Ovary (tissue), 9 donors: ENCODE measurements around the gene FASTK. TPM values are rescaled to one million over a fixed set of nuclear protein-coding genes. Genes with fewer than 3 reads are reported as not detected.
"Not testable (repeated sequence)": the region's sequence is repeated elsewhere in the genome, so short reads cannot be mapped to it uniquely, and the experiment has no call there.

Source experiments
- DNase-seq, 5 donors: peaks; one replicate each; pipeline ENCODE4 v3.0.0-alpha.2; 2019 to 2020
- H3K27ac ChIP-seq, 2 donors: fragments of 200-600 bp; one replicate each; pipeline versions ENCODE4 v1.5.1 to v1.8.0; 2019 to 2022
- H3K27me3 ChIP-seq: fragments of 200-600 bp; one replicate; pipeline ENCODE4 v1.8.0; 2022
- H3K36me3 ChIP-seq: fragments of 200-600 bp; sonication (generic); one replicate; pipeline ENCODE4 v1.5.1; 2019
- H3K4me1 ChIP-seq: one replicate; pipeline ENCODE4 v1.8.1; 2013; ENCODE audit warnings: mild to moderate bottlenecking, moderate library complexity; ENCODE audit not compliant: insufficient read depth
- H3K4me3 ChIP-seq: fragments of 200-600 bp; sonication (generic); one replicate; pipeline ENCODE4 v1.5.1; 2017
- H3K9me3 ChIP-seq, 2 donors: fragments of 200-600 bp in 1 of 2; sonication (generic) in 1 of 2; one replicate each; pipeline versions ENCODE4 v1.5.1 to v1.8.1; 2013 to 2019; ENCODE audit warnings: mild to moderate bottlenecking in 1 of 2, moderate library complexity in 1 of 2
- WGBS, 3 donors: extraction: QIAGEN DNeasy Blood & Tissue Kit in 1 of 3; methylation state at CpG; one replicate each; pipeline versions ENCODE4 v1.1.5 to v1.1.7; 2013 to 2017; 5-methylcytosine and 5-hydroxymethylcytosine counted together
- intact Hi-C, 4 donors: fragments of 100-400 bp; cut with DNase I; formaldehyde crosslinking; loops; one replicate each; pipeline versions ENCODE4 v1.11.0 to v1.15.1; 2022 to 2023
- polyA plus RNA-seq, 2 donors: library from polyadenylated mRNA; stranded (reverse); fragments of 200-250 nt in 1 of 2; fragments of 350-450 nt in 1 of 2; fragmentation: Illumina TruSeq in 1 of 2; extraction: RNeasy Lipid Tissue Mini Kit (QIAGEN cat#74804) in 1 of 2; gene quantifications; one replicate each; pipeline ENCODE4 v1.2.3, GENCODE V29; 2013 to 2014
- total RNA-seq, 7 donors: library from RNA; depleted of rRNA in 2 of 7; stranded (reverse); fragments of >200 nt in 2 of 7; fragmentation: NEBNext Ultra II Directional in 3 of 7; extraction: Animal tissue kit (Norgen Biotek cat#: 25700) in 3 of 7; gene quantifications; one replicate each; pipeline versions ENCODE4 v1.1.0 to v1.2.4, GENCODE V29; 2016 to 2023
- donor health status: DM: no; HTN: no; CAD: no; lungs with moderate emphysema.
- donor health status: DM: no; HTN: no; CAD: no.
- donor health status: Bipolar disorder and iron deficiency.
- donor health status: DM: yes; HTN: yes; CAD: no.
- donor health status: DM: no; HTN: no; CAD: no.
- donor health status: DM: yes; HTN: yes; CAD: no.

The FASTK gene
- total and polyA plus RNA-seq, 9 donors, result 5.4 to 95.2 (median 75.8) TPM

DNA sequence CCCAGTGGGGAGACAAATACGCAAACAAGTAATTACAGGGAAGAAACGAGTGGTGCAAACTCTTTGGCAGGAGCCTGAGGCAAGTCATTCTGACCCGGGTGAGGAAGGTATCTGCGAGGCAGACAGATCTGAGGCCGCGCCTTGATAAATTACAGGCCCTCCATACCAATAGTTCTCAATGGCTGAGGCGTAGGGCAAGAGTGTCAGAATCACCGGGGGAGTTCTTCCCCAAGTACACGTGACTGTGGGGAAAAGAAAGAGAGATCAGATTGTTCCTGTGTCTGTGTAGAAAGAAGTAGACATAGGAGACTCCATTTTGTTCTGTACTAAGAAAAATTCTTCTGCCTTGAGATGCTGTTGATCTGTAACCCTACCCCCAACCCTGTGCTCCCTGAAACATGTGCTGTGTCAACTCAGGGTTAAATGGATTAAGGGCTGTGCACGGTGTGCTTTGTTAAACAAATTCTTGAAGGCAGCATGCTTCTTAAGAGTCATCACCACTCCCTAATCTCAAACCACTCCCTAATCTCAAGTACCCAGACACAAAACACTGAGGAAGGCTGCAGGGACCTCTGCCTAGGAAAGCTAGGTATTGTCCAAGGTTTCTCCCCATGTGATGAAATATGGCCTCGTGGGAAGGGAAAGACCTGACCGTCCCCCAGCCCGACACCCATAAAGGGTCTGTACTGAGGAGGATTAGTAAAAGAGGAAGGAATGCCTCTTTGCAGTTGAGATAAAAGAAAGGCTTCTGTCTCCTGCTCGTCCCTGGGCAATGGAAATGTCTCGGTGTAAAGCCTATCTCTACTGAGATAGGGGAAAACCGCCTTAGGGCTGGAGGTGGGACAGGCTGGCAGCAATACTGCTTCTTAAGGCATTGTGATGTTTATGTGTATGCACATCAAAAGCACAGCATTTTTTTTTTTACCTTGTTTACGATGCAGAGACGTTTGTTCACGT, 53.6 kb downstream of the FASTK start:
- H3K9me3 ChIP-seq, H3K4me3 ChIP-seq, H3K27ac ChIP-seq, H3K27me3 ChIP-seq, H3K4me1 ChIP-seq, intact Hi-C loops, DNase-seq, H3K36me3 ChIP-seq: not testable (repeated sequence)
- WGBS, 3 donors, result 40 to 46% (median 43%) methylated on average over 19 of the region's 19 CpGs

Other genes with a start within 250 kb of the FASTK start
- under 1 TPM in 2 of 7 donors, not detected in 5; 0.26 to 0.95 TPM for gene AOC1, start 228.3 kb downstream of the FASTK start, total RNA-seq
- not detected for gene AOC1, start 228.3 kb downstream of the FASTK start, polyA plus RNA-seq
- 10 to 100 TPM in 2 of 7 donors, 1 to 10 TPM in 5; 2.0 to 26.3 (median 8.0) TPM for gene KCNH2, start 102.5 kb downstream of the FASTK start, total RNA-seq
- gene KCNH2, start 102.5 kb downstream of the FASTK start, polyA plus RNA-seq, result 1 to 10 TPM; 3.0 to 5.0 TPM
- 10 to 100 TPM in 1 of 7 donors, 1 to 10 TPM in 6; 2.9 to 26.0 (median 5.4) TPM for gene NOS3, start 89.8 kb downstream of the FASTK start, total RNA-seq
- gene NOS3, start 89.8 kb downstream of the FASTK start, polyA plus RNA-seq, result 1 to 10 TPM; 1.0 to 8.9 TPM
- gene ATG9B, start 56.3 kb downstream of the FASTK start, total RNA-seq, result 1 to 10 TPM in 1 of 7 donors, under 1 TPM in 6; 0.18 to 1.0 (median 0.40) TPM
- gene ATG9B, start 56.3 kb downstream of the FASTK start, polyA plus RNA-seq, result under 1 TPM; 0.03 to 0.19 TPM
- gene ABCB8, start 52.4 kb downstream of the FASTK start, total RNA-seq, result 10 to 100 TPM; 15.5 to 45.2 (median 29.1) TPM
- 10 to 100 TPM in 1 of 2 donors, 1 to 10 TPM in 1; 6.1 to 14.7 TPM for gene ABCB8, start 52.4 kb downstream of the FASTK start, polyA plus RNA-seq
- gene ASIC3, start 32.3 kb downstream of the FASTK start, total RNA-seq, result 1 to 10 TPM; 2.5 to 9.4 (median 4.5) TPM
- 1 to 10 TPM; 1.0 to 2.9 TPM for gene ASIC3, start 32.3 kb downstream of the FASTK start, polyA plus RNA-seq
- gene CDK5, start 22.9 kb downstream of the FASTK start, total RNA-seq, result 1 to 10 TPM; 2.7 to 5.9 (median 4.1) TPM
- 1 to 10 TPM; 3.8 to 9.4 TPM for gene CDK5, start 22.9 kb downstream of the FASTK start, polyA plus RNA-seq
- 100 to 1,000 TPM in 4 of 7 donors, 10 to 100 TPM in 3; 55.6 to 127 (median 108) TPM for gene SLC4A2, start 21.2 kb downstream of the FASTK start, total RNA-seq
- 10 to 100 TPM; 10.5 to 53.2 TPM for gene SLC4A2, start 21.2 kb downstream of the FASTK start, polyA plus RNA-seq
- gene TMUB1, start 2.7 kb upstream of the FASTK start, total RNA-seq, result 10 to 100 TPM; 19.0 to 40.3 (median 33.8) TPM
- 10 to 100 TPM in 1 of 2 donors, 1 to 10 TPM in 1; 1.9 to 28.8 TPM for gene TMUB1, start 2.7 kb upstream of the FASTK start, polyA plus RNA-seq
- gene AGAP3, start 5.7 kb upstream of the FASTK start, total RNA-seq, result 100 to 1,000 TPM in 4 of 7 donors, 10 to 100 TPM in 3; 58.7 to 125 (median 101) TPM
- 10 to 100 TPM; 22.3 to 77.4 TPM for gene AGAP3, start 5.7 kb upstream of the FASTK start, polyA plus RNA-seq
- gene GBX1, start 86.9 kb upstream of the FASTK start, total RNA-seq, result not detected
- gene GBX1, start 86.9 kb upstream of the FASTK start, polyA plus RNA-seq, result not detected
- not detected for gene ASB10, start 106.4 kb upstream of the FASTK start, total RNA-seq
- not detected for gene ASB10, start 106.4 kb upstream of the FASTK start, polyA plus RNA-seq
- gene H2BK1, start 129.7 kb upstream of the FASTK start, total RNA-seq, result 1 to 10 TPM in 3 of 7 donors, not detected in 4; 1.0 to 1.3 (median 1.1) TPM
- gene H2BK1, start 129.7 kb upstream of the FASTK start, polyA plus RNA-seq, result under 1 TPM in 1 of 2 donors, not detected in 1; 0.36 TPM
- gene ABCF2, start 146.4 kb upstream of the FASTK start, total RNA-seq, result 10 to 100 TPM; 20.5 to 40.3 (median 31.0) TPM
- gene ABCF2, start 146.4 kb upstream of the FASTK start, polyA plus RNA-seq, result 10 to 100 TPM; 13.6 to 19.9 TPM
- 10 to 100 TPM; 19.3 to 36.2 (median 28.5) TPM for gene CHPF2, start 151.7 kb upstream of the FASTK start, total RNA-seq
- gene CHPF2, start 151.7 kb upstream of the FASTK start, polyA plus RNA-seq, result 10 to 100 TPM in 1 of 2 donors, 1 to 10 TPM in 1; 8.4 to 18.8 TPM
- gene SMARCD3, start 167.9 kb upstream of the FASTK start, total RNA-seq, result 100 to 1,000 TPM in 4 of 7 donors, 10 to 100 TPM in 3; 30.2 to 203 (median 101) TPM
- gene SMARCD3, start 167.9 kb upstream of the FASTK start, polyA plus RNA-seq, result 10 to 100 TPM; 43.5 to 56.1 TPM